Mesenchymal stem cell (in vitro differentiated cells and primary cell): Measurements from ENCODE around the gene CUX1.

Source experiments
- DNase-seq: peaks from one replicate; pipeline ENCODE4 v3.0.0-alpha.2; 2013
- H2AFZ ChIP-seq: one replicate; pipeline ENCODE4 v1.6.1; 2013; ENCODE audit warnings: low read depth, mild to moderate bottlenecking, control low read depth, inconsistent platforms, low read length, moderate library complexity
- H2AK5ac ChIP-seq: 2 replicates; pipeline ENCODE4 v1.6.1; 2013; ENCODE audit warnings: low read length, moderate library complexity, mild to moderate bottlenecking, inconsistent platforms; ENCODE audit not compliant: severe bottlenecking
- H2BK120ac ChIP-seq: one replicate; pipeline ENCODE4 v1.6.1; 2013; ENCODE audit warnings: low read depth, mild to moderate bottlenecking, inconsistent platforms, low read length, moderate library complexity
- H2BK12ac ChIP-seq, 2 experiments: one replicate each; pipeline ENCODE4 v1.6.1; 2013; ENCODE audit warnings: inconsistent platforms in 2 of 2, low read length in 2 of 2, mild to moderate bottlenecking in 2 of 2, moderate library complexity in 2 of 2, control low read depth in 1 of 2
- H2BK15ac ChIP-seq: one replicate; pipeline ENCODE4 v1.6.1; 2013; ENCODE audit warnings: mild to moderate bottlenecking, low read depth, inconsistent platforms; ENCODE audit not compliant: poor library complexity, severe bottlenecking
- H2BK5ac ChIP-seq: 2 replicates; pipeline ENCODE4 v1.6.1; 2013; ENCODE audit warnings: low read depth, mild to moderate bottlenecking, low read length, control low read depth, inconsistent platforms; ENCODE audit not compliant: poor library complexity, severe bottlenecking
- H3K14ac ChIP-seq, 2 experiments: one replicate each; pipeline ENCODE4 v1.6.1; 2013; ENCODE audit warnings: inconsistent platforms in 2 of 2, low read length in 2 of 2, control low read depth in 1 of 2, mild to moderate bottlenecking in 1 of 2, moderate library complexity in 1 of 2
- H3K18ac ChIP-seq, 2 experiments: one replicate each; pipeline ENCODE4 v1.6.1; 2013; ENCODE audit warnings: inconsistent platforms in 2 of 2, low read length in 2 of 2, control low read depth in 1 of 2, low read depth in 1 of 2, mild to moderate bottlenecking in 1 of 2
- H3K23ac ChIP-seq, 2 experiments: one replicate each; pipeline ENCODE4 v1.6.1; 2013; ENCODE audit warnings: inconsistent platforms in 2 of 2, low read length in 2 of 2, mild to moderate bottlenecking in 2 of 2, moderate library complexity in 2 of 2, control low read depth in 1 of 2
- H3K27ac ChIP-seq: 2 replicates; pipeline ENCODE4 v1.5.1; 2013; ENCODE audit warnings: mild to moderate bottlenecking, moderate library complexity, low read length, control low read depth, inconsistent platforms; ENCODE audit not compliant: poor library complexity, severe bottlenecking
- H3K27me3 ChIP-seq, 2 experiments: 2 replicates each; pipeline versions ENCODE4 v1.6.1 to v1.7.0; 2013; ENCODE audit warnings: low read length in 2 of 2, mild to moderate bottlenecking in 2 of 2, moderate library complexity in 2 of 2, control low read depth in 1 of 2, inconsistent platforms in 1 of 2; ENCODE audit not compliant: control insufficient read depth in 1 of 2, insufficient read depth in 1 of 2
- H3K36me3 ChIP-seq, 2 experiments: 2 replicates each; pipeline versions ENCODE4 v1.6.1 to v1.7.0; 2013; ENCODE audit warnings: low read length in 2 of 2, control low read depth in 1 of 2, inconsistent platforms in 1 of 2, low read depth in 1 of 2, mild to moderate bottlenecking in 1 of 2; ENCODE audit not compliant: insufficient read depth in 2 of 2, control insufficient read depth in 1 of 2
- H3K4ac ChIP-seq, 2 experiments: one replicate each; pipeline ENCODE4 v1.6.1; 2013; ENCODE audit warnings: inconsistent platforms in 2 of 2, low read length in 2 of 2, mild to moderate bottlenecking in 2 of 2, moderate library complexity in 2 of 2, control low read depth in 1 of 2, low read depth in 1 of 2
- H3K4me1 ChIP-seq: 2 replicates; pipeline ENCODE4 v1.6.1; 2013; ENCODE audit warnings: low read depth, low read length, control low read depth; ENCODE audit not compliant: control insufficient read depth, insufficient read depth
- H3K4me2 ChIP-seq: 2 replicates; pipeline ENCODE4 v1.6.1; 2013; ENCODE audit warnings: low read length, mild to moderate bottlenecking, inconsistent platforms; ENCODE audit not compliant: poor library complexity, severe bottlenecking
- H3K4me3 ChIP-seq, 2 experiments: 2 replicates each; pipeline versions ENCODE4 v1.5.1 to v1.7.0; 2013; ENCODE audit warnings: low read length in 2 of 2, mild to moderate bottlenecking in 2 of 2, control low read depth in 1 of 2, low read depth in 1 of 2; ENCODE audit not compliant: insufficient read depth in 1 of 2
- H3K79me1 ChIP-seq: replicated peaks from 2 replicates; pipeline ENCODE4 v1.6.1; 2013; ENCODE audit warnings: mild to moderate bottlenecking, control low read depth, low read length, inconsistent platforms; ENCODE audit not compliant: poor library complexity, severe bottlenecking
- H3K9ac ChIP-seq: 2 replicates; pipeline ENCODE4 v1.7.0; 2013; ENCODE audit warnings: mild to moderate bottlenecking, low read length, moderate library complexity
- H3K9me3 ChIP-seq: 2 replicates; pipeline ENCODE4 v1.7.0; 2013; ENCODE audit warnings: mild to moderate bottlenecking, low read length; ENCODE audit not compliant: control insufficient read depth
- H4K8ac ChIP-seq: one replicate; pipeline ENCODE4 v1.6.1; 2013; ENCODE audit warnings: inconsistent platforms, mild to moderate bottlenecking, low read length, moderate library complexity
- H4K91ac ChIP-seq: one replicate; pipeline ENCODE4 v1.6.1; 2013; ENCODE audit warnings: mild to moderate bottlenecking, low read length, inconsistent platforms
- WGBS: methylation state at CpG from one replicate; pipeline ENCODE4 v1.1.7; 2013; ENCODE audit warnings: mixed read lengths; 5-methylcytosine and 5-hydroxymethylcytosine counted together

CUX1 gene

GRCh38 chr7:101858437-101859385 lies 41.3 kb downstream of the CUX1 start:
- H2AK5ac ChIP-seq = no peak overlapping the region
- no peak overlapping the region for H3K23ac ChIP-seq
- H3K27ac ChIP-seq = no peak overlapping the region
- WGBS = 92% methylated on average over 19 of the region's 20 CpGs
- no peaks in the 10 kb centered on the region for H3K27me3 ChIP-seq
- H3K4me2 ChIP-seq = peak overlapping the region; percentile 25
- H3K36me3 ChIP-seq = peaks cover 0 to 7% of the 10 kb centered on the region in 2 experiments
- H3K4me3 ChIP-seq = peak overlapping the region in 1 of 2 experiments; percentile 16
- no peak overlapping the region for H4K91ac ChIP-seq
- DNase-seq = no peak
- no peak overlapping the region for H2BK5ac ChIP-seq
- no peak overlapping the region for H2BK12ac ChIP-seq
- peaks cover 55% of the 10 kb centered on the region for H3K79me1 ChIP-seq
- H3K9me3 ChIP-seq = no peaks in the 10 kb centered on the region
- no peak overlapping the region for H3K14ac ChIP-seq
- peaks cover 14% of the 10 kb centered on the region for H3K4me1 ChIP-seq
- peak overlapping the region; percentile 64 for H2BK15ac ChIP-seq
- no peak overlapping the region for H2BK120ac ChIP-seq
- no peak overlapping the region for H2AFZ ChIP-seq
- H4K8ac ChIP-seq = no peak overlapping the region
- H3K18ac ChIP-seq = no peak overlapping the region
- H3K4ac ChIP-seq = no peak overlapping the region
- peak overlapping the region; percentile 68 for H3K9ac ChIP-seq

GRCh38 chr7:101859411-101860106 lies 42.1 kb downstream of the CUX1 start:
- Histone ChIP-seq H2BK120ac (no peak overlapping the region), H3K79me1 (peaks cover 51% of the 10 kb centered on the region), H4K8ac (no peak overlapping the region), H3K36me3 (peaks cover 0 to 7% of the 10 kb centered on the region in 2 experiments), H3K27me3 (no peaks in the 10 kb centered on the region), H3K4ac (no peak overlapping the region), H3K4me1 (peaks cover 14% of the 10 kb centered on the region), H3K9me3 (no peaks in the 10 kb centered on the region), H3K23ac (no peak overlapping the region), H2BK15ac (no peak overlapping the region), H3K4me3 (peak overlapping the region in 1 of 2 experiments; percentile 16), H2AFZ (no peak overlapping the region), H3K18ac (no peak overlapping the region), H3K9ac (peak overlapping the region; percentile 68), H2AK5ac (no peak overlapping the region), H2BK12ac (no peak overlapping the region), H3K4me2 (peak overlapping the region; percentile 25), H3K27ac (peak overlapping the region; percentile 57), H3K14ac (no peak overlapping the region), H4K91ac (no peak overlapping the region), H2BK5ac (no peak overlapping the region)
- 100% methylated on average over 4 of the region's 5 CpGs for WGBS
- DNase-seq = no peak

- no peak overlapping the region for H3K4me3 ChIP-seq
- H4K91ac ChIP-seq = no peak overlapping the region
- H3K18ac ChIP-seq = no peak overlapping the region
- peaks cover 47% of the 10 kb centered on the region for H3K79me1 ChIP-seq
- H2BK12ac ChIP-seq = no peak overlapping the region
- 77% methylated on average over 8 of the region's 11 CpGs for WGBS
- no peak overlapping the region for H2BK5ac ChIP-seq
- H3K14ac ChIP-seq = no peak overlapping the region
- no peak overlapping the region for H2BK15ac ChIP-seq
- H3K27ac ChIP-seq = no peak overlapping the region
- H3K23ac ChIP-seq = no peak overlapping the region
- H3K9ac ChIP-seq = peak overlapping the region; percentile 68
- no peaks in the 10 kb centered on the region for H3K27me3 ChIP-seq
- H3K4ac ChIP-seq = no peak overlapping the region
- H3K9me3 ChIP-seq = no peaks in the 10 kb centered on the region
- no peak overlapping the region for H3K4me2 ChIP-seq
- no peak overlapping the region for H4K8ac ChIP-seq
- H2BK120ac ChIP-seq = no peak overlapping the region
- H3K4me1 ChIP-seq = peaks cover 14% of the 10 kb centered on the region
- no peak for DNase-seq
- peaks cover 0 to 9% of the 10 kb centered on the region in 2 experiments for H3K36me3 ChIP-seq
- H2AK5ac ChIP-seq = no peak overlapping the region
- no peak overlapping the region for H2AFZ ChIP-seq
Observed at GRCh38 chr7:101860316-101861217, 43.1 kb downstream of the CUX1 start.
